Measurements from ENCODE around the gene PEX16.

The PEX16 gene

DNA sequence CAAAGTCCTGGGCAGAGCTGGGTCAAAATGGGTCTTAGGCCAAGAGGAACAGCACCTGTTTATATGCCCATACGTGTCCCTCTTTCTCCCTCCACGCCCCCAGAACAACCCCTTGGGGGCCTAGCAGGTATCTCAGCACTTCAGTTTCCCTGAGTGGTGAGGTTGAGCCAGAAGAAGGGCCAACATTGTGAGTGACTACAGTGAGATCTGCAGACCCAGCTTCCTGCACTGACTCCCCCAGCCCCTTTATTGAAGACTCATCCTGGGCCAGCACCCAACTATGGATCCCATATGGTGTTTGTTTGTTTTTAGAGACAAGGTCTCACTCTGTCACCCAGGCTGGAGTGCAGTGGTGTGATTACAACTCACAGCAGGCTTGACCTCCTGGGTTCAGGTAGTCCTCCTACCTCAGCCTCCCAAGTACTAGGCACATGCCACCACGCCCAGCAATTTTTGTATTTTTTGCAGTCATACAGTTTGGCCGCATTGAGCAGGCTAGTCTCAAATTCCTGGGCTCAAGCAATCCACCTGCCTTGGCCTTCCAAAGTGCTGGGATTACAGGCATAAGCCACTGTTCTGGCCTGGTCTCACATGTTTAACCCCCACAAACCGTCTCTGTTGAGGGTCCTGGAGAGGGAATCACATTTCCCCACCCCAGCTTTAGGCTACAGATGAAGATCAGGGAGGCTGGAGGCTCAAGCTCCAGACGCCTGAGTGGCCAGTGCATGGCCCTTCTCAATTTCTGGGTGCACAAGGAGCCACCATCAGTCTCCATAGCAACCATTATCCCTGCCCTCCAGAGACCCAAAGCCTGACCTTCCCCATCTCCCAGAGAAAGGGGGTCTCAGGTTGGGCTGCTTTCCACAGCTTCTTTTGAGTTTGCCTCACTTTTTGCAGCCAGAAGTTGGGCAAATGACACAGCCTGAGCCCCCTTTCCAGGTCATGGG, 3.1 kb upstream of the PEX16 start:
- no peak for TF ChIP-seq FOXM1 (IDR thresholded peaks at IDR 0.05; ENCODE audit: borderline replicate concordance, low read depth)
- no peak for TF ChIP-seq CREB1 (IDR thresholded peaks at IDR 0.05; ENCODE audit: low read depth)
- TF ChIP-seq, protein P1, sequence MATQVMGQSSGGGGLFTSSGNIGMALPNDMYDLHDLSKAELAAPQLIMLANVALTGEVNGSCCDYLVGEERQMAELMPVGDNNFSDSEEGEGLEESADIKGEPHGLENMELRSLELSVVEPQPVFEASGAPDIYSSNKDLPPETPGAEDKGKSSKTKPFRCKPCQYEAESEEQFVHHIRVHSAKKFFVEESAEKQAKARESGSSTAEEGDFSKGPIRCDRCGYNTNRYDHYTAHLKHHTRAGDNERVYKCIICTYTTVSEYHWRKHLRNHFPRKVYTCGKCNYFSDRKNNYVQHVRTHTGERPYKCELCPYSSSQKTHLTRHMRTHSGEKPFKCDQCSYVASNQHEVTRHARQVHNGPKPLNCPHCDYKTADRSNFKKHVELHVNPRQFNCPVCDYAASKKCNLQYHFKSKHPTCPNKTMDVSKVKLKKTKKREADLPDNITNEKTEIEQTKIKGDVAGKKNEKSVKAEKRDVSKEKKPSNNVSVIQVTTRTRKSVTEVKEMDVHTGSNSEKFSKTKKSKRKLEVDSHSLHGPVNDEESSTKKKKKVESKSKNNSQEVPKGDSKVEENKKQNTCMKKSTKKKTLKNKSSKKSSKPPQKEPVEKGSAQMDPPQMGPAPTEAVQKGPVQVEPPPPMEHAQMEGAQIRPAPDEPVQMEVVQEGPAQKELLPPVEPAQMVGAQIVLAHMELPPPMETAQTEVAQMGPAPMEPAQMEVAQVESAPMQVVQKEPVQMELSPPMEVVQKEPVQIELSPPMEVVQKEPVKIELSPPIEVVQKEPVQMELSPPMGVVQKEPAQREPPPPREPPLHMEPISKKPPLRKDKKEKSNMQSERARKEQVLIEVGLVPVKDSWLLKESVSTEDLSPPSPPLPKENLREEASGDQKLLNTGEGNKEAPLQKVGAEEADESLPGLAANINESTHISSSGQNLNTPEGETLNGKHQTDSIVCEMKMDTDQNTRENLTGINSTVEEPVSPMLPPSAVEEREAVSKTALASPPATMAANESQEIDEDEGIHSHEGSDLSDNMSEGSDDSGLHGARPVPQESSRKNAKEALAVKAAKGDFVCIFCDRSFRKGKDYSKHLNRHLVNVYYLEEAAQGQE (IDR thresholded peaks at IDR 0.05; ENCODE audit: low read depth) = no peak

DNA sequence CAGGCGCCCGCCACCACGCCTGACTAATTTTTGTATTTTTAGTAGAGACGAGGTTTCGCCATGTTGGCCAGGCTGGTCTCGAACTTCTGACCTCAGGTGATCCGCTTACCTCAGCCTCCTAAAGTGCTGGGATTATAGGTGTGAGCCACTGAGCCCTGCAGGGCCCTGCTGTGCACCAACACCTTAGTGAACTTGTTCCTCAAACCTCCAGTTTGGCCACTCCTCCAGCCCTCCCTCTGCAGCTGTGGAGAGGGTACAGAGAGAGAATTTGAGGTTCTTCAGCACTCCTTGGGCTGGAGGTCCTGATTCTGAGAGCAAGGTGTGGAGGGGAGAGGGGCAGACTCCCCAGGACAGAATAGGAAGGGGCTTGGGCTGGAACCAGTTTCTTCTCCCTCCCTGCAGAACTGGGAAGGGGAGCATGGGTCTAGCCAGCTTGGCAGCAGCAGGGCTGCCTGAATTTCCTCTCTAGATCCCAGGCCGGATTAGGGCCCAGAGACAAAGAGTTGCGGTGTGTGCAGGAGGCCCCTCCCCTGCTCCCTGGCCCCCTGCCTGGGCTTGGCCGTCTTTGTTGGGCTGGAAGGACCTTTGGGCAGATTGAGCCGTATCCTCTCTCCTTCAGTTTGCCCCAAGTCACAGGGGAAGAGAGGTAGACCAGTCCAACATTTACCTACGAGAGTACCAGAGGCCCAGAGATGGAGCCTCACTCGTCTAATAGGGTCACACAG, 2.3 kb upstream of the PEX16 start:
- TF ChIP-seq, protein P2, sequence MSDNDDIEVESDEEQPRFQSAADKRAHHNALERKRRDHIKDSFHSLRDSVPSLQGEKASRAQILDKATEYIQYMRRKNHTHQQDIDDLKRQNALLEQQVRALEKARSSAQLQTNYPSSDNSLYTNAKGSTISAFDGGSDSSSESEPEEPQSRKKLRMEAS (IDR thresholded peaks at IDR 0.05) = no peak
- TF ChIP-seq, protein P3, sequence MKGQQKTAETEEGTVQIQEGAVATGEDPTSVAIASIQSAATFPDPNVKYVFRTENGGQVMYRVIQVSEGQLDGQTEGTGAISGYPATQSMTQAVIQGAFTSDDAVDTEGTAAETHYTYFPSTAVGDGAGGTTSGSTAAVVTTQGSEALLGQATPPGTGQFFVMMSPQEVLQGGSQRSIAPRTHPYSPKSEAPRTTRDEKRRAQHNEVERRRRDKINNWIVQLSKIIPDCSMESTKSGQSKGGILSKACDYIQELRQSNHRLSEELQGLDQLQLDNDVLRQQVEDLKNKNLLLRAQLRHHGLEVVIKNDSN (IDR thresholded peaks at IDR 0.05) = no peak
- no peak for TF ChIP-seq TCF12 (IDR thresholded peaks at IDR 0.05; ENCODE audit: low read depth)
- no peak for TF ChIP-seq ZBTB7A (IDR thresholded peaks at IDR 0.05; ENCODE audit: low read depth)
- no peak for TF ChIP-seq EGR1 (IDR thresholded peaks at IDR 0.05)
- TF ChIP-seq, protein P1 (IDR thresholded peaks at IDR 0.05; ENCODE audit: low read depth) = no peak
- no peak for TF ChIP-seq YY1 (IDR thresholded peaks at IDR 0.05; ENCODE audit: low read depth)
- TF ChIP-seq FOXM1 (IDR thresholded peaks at IDR 0.05; ENCODE audit: borderline replicate concordance, low read depth) = no peak
- no peak for TF ChIP-seq TEAD4 (IDR thresholded peaks at IDR 0.05)
- no peak for TF ChIP-seq CREB1 (IDR thresholded peaks at IDR 0.05; ENCODE audit: low read depth)
- no peak for TF ChIP-seq RAD21 (IDR thresholded peaks at IDR 0.05; ENCODE audit: low read depth)
- TF ChIP-seq EP300 (IDR thresholded peaks at IDR 0.05; ENCODE audit: borderline replicate concordance) = no peak
- TF ChIP-seq TAF1 (IDR thresholded peaks at IDR 0.05; ENCODE audit: low read depth) = no peak
- TF ChIP-seq NFIC (IDR thresholded peaks at IDR 0.05) = no peak
- TF ChIP-seq CEBPB (IDR thresholded peaks at IDR 0.05) = no peak

DNA sequence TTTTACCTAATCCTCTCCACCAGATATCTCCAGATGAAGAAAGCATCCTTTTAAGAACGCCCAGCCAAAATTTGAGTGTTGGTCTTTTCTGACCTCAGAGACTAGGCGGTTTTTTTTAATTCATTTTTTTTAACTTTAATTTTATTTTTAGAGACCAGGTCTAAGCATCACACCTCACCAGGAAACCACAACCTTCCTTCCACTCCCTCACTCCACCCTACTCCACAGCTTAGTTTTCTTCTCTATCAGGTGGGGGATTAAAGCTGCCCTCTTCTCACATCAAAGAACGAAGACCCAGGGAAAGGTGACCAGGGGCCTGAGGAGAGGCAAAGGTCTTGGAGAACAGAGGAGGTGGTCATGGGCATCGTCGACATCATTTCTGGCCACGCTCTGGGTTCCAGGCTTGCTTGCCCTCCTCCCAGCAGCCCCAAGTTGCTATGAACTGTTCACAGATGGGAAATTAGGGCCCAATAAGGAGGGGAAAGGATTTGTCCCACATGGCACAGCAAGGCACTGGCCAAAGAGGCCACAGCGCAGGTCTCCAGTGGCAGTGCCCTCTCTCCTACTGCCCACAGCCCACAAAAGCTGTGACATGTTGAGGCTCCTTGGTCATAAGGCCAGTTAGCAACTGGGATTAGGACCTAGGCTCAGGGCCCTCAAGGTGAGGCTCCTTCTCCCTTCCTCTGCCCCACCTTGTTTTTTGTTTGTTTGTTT, 1.4 kb upstream of the PEX16 start:
- TF ChIP-seq, protein P2 (IDR thresholded peaks at IDR 0.05) = no peak
- TF ChIP-seq, protein P1 (IDR thresholded peaks at IDR 0.05; ENCODE audit: low read depth) = no peak
- no peak for TF ChIP-seq ZBTB7A (IDR thresholded peaks at IDR 0.05; ENCODE audit: low read depth)
- TF ChIP-seq YY1 (IDR thresholded peaks at IDR 0.05; ENCODE audit: low read depth) = no peak
- no peak for TF ChIP-seq TEAD4 (IDR thresholded peaks at IDR 0.05)
- TF ChIP-seq NFIC (IDR thresholded peaks at IDR 0.05) = no peak
- TF ChIP-seq TAF1 (IDR thresholded peaks at IDR 0.05; ENCODE audit: low read depth) = no peak

DNA sequence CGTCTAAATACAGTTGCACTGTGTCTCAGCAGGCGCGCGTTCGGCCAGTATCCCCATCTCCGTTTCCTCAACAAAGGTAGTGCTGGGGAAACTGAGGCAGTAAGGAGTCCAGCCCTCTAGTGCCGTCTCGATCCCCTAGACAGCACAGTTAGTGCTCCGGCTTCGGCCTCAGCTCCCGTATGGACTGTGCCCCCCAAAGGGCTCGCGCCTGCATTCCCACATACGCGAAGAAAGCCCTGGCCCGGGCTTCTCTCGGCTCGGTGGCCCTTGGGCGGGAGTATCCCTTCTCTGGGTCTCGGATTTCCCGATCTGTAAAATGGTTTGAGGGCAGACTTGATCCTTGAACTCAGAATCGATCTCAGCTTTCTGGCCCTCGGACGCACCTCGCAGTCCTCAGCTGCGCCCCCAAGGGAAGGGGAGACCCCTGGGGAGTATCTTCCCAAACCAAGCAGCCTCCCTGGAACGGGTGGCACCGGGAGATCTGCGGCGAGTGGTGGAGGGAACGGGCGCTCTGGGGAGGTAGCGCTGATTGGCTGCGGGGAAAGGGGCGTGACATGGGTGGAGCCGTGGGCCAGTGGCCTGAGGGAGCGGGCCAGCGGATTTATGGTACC, 759 bp upstream of the PEX16 start:
- TF ChIP-seq, protein P2 (IDR thresholded peaks at IDR 0.05) = 0 out of 2 replicates have a peak, but pooled peaks have one; percentile 45
- TF ChIP-seq YY1 (IDR thresholded peaks at IDR 0.05; ENCODE audit: low read depth) (peak; percentile 20; the same call in 1 of the 2 replicates), RAD21 (IDR thresholded peaks at IDR 0.05; ENCODE audit: low read depth) (no peak), EP300 (IDR thresholded peaks at IDR 0.05; ENCODE audit: borderline replicate concordance) (no peak), TEAD4 (IDR thresholded peaks at IDR 0.05) (no peak), FOXM1 (IDR thresholded peaks at IDR 0.05; ENCODE audit: borderline replicate concordance, low read depth) (no peak), TAF1 (IDR thresholded peaks at IDR 0.05; ENCODE audit: low read depth) (no peak), TCF12 (IDR thresholded peaks at IDR 0.05; ENCODE audit: low read depth) (no peak), ZBTB7A (IDR thresholded peaks at IDR 0.05; ENCODE audit: low read depth) (peak; percentile 54; the same call in 1 of the 2 replicates), NFIC (IDR thresholded peaks at IDR 0.05) (no peak), CEBPB (IDR thresholded peaks at IDR 0.05) (no peak)
- TF ChIP-seq, protein P1 (IDR thresholded peaks at IDR 0.05; ENCODE audit: low read depth) = no peak
- TF ChIP-seq, protein P3 (IDR thresholded peaks at IDR 0.05) = no peak
